ENCODE data around the gene CPXM2.

The CPXM2 gene

GRCh38 chr10:123852411-123852951 is 39.1 kb downstream of the CPXM2 start:
- DNase-seq = no peak

DNA sequence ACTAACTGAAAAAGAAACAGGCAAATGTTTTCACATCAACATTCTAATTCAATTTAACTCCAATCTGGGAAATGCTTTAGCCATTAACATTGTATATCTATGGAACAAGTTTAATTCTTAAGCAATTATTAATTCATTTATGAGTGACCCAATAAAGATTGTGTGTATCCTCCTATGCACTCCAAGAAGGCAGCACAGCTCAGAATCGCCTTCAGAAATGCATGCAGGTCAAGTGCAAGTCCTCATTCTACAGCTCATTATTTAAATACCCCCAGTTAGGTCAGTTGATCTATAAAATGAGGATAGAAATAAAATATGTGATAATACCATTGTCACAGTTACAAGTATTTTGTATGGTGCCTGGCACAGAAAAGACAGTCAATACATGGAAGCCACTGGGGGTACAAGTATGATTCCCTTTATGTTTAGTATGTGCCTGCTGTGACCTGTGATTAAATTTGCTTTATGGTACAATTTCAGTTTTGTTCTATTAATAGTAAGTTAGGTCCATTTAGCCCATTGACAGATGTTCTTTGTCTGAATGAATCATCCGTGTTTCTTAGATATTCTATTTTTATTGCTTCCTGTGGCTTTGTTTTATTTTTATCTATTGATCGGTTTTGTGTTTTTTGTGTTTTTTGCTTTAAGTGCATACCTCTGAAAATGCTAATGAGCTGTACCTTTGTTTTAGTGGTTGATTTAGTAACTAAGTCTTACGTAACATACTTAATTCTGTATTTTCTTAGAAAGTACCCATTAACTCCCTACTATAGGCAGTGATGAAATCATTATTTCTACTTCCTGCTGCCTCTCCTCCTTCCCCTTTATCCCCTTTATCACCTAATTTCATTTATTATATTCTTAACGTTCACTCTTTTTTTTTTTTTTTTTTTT is 42.8 kb downstream of the CPXM2 start:
- no peak for DNase-seq

GRCh38 chr10:123847686-123848432 is 43.7 kb downstream of the CPXM2 start:
- no peak for DNase-seq

- no peak for DNase-seq
Measured at GRCh38 chr10:123843835-123844234, 47.8 kb downstream of the CPXM2 start.

DNA sequence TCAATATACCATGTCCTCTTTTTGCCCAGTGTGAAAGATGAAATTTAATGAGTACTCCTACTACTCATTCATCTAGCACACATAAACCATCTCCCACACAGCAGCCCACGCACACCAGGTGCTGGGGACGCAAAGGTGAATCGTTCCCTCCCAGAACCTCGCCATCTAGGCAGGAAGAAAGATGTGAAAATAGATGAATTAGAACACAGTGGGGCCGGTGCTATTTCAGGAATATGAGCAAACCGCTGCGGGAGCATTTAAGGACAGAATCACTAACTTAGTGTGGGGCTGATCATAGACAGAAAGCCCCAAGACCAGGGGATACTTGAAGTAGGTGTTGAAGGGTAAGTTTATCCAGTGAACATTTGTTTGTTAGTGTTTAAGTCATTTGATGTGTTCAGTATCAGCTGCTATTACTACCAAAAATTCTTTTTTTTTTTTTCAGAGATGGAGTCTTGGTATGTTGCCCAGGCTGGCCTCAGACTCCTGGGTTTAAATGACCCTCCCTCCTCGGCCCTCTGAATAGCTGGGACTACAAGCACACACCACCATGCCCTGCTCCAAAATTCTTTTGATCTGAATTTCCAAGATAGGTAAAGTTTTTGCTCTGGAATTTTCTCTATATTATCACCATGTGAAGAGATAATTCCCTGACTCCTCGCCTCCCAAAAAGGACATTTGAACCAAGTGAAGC is 48.8 kb downstream of the CPXM2 start:
- no peak for DNase-seq

GRCh38 chr10:123841560-123841959 is 50.0 kb downstream of the CPXM2 start:
- no peak for DNase-seq

- no peak for DNase-seq
Measured at GRCh38 chr10:123841115-123841514, 50.5 kb downstream of the CPXM2 start.

DNA sequence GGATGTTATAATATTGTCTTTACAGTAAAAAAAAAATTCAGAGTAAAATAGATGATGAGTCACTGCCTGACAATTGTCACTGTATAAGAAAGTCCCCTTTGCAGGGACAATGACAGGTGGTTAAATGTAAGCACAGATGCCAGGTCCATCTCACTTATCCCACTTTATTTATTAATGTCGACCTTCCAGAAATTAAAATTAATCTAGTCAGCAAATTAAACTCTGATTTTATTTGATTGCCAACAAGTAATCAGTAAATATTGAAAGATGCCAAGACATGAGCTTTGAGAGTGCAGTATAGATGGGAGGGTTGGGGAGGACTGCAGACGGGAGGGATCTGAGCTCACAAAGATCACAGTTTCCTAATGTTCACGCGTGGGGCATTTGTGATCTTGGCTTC is 50.9 kb downstream of the CPXM2 start:
- DNase-seq = no peak

DNA sequence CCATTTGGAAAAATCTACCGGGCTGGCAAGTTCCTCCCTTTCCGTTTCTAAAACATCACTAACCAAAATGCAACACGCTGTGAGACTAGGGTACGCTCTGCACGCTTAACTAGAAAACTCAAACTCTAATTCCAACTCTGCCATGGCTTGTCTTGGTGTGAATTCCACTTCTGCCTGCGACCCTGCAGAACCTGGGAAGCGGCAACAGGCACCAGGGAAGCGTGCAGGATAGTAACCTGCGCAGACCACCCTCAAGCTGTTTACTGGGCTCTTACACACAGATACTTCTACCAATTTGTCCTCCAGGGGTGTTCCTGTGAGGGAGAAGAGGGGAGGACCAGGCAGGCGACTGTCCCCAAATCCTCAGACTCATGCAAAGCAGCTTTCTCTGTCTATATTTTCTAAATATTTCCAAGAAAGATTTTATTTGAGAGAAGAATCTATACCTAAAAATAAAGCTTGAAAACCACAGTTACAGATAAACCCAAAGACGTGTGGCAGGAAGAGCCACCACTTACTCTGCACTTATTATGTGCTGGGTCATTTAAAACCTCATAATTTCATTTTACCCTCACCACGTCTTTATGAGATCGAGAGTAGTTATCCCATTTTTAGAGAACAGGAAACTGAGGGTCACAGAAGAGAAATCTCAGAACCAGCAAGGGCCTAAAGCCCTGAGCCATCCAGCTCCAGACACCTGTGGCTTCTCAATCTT is 52.9 kb downstream of the CPXM2 start:
- DNase-seq = no peak

GRCh38 chr10:123837756-123838155 is 53.9 kb downstream of the CPXM2 start:
- DNase-seq = no peak

DNA sequence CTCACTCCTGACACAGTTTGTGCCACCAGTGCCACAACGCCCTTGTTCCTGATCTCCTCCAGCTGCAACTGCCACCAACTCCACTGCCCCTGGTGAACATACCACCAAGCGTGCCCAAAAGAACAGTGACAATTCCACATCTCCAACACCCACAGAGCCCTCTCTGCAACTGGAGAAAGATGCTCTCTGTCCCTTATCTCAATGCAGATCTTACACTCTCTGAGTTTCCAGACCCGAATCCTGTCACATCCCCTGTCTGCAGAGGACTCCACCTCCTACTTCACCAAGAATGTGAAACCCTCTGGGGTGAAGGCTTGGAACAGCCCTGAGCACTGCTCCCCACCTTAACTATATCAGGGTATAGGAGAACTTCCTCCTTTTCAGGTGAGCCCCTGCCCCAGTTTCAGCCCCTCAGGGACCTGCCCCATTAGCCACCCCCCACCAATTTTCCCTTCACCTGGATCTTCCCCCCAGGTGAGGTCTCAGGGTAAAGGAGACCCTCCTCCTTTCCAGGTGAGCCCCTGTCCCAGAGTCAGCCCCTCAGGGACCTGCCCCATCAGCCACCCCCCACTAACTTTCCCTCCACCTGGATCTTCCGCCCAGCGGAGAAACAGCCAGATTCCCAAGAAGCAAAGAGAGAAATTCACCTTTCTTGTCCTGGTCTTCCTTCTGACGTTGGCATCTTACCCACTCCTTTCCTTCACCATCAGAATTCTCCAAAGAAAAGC is 55.0 kb downstream of the CPXM2 start:
- no peak for DNase-seq

GRCh38 chr10:123835575-123835974 is 56.0 kb downstream of the CPXM2 start:
- no peak for DNase-seq

- no peak for DNase-seq
Measured at GRCh38 chr10:123833170-123833850, 58.3 kb downstream of the CPXM2 start.

DNA sequence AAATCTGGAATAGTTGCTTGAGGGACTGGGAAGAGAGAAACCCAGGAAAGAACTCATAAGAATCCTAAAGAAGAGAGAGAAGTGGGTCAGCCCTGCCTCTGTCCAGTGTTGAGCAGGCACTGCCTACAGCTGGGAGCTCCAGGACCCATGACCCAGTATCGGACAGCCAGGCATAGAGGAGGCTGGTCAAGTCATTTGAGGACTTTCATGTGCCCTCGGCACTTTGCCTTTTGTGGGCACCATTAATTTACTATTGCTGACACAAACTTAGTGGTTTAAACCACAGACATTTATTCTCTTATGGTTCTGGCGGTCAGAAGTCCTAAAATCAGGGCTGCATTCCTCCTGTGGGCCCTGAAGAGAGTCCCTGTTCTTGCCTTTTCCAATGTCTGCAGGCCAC is 60.3 kb downstream of the CPXM2 start:
- no peak for DNase-seq

DNA sequence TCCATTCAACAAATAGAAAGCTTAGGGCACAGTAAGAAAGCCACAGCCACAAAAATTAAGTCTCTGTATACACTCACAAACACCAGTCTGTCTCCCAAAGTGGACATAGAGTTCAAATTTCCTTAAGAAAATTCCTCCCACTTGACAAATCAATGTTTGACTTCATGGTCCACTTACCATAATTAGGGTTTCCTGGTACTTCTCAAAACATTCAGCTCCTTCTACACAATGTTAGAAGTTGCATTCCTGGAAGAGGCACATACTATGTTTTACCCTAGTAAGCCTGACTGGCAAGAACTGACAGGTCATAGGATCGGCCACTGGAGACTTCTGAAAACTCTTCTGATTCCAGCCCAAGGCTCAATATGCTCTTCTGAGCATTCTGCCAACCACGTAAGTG is 70.5 kb downstream of the CPXM2 start:
- no peak for DNase-seq

DNA sequence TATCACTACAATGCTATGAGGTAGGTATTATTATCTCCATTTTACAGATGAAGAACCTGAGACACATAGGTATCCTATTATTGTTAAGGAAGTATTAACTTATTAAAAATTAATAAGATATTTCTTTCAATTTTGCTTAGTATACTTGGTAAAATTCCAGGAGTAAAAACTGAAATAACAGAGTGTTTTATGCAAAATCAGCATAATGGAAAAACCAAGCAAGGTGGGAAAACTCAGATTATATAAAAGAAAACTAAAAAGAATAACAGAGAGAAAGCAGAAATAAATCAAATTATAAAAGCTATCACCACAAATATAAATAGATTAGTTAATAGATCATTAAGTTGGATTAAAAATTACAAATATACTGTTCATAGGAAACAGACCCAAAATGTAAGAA is 82.0 kb downstream of the CPXM2 start:
- no peak for DNase-seq

DNA sequence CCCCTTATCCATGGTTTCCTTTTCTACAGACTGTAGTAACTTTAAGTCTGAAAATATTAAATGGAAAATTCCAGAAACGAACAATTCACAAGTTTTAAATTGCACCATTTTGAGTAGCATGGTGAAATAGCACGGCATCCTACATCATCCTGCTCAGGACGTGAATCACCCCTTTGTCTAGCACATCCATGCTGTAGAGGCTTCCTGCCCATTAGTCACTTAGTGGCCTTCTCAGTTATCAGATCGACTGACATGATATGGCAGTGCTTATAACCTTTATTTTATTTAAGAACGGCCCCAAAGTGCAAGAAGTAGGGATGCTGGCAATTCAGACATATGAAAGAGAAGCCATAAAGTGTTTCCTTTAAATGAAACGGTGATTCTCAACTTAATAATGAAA is 82.7 kb downstream of the CPXM2 start:
- DNase-seq = no peak

GRCh38 chr10:123808286-123808685 is 83.3 kb downstream of the CPXM2 start:
- DNase-seq = no peak

DNA sequence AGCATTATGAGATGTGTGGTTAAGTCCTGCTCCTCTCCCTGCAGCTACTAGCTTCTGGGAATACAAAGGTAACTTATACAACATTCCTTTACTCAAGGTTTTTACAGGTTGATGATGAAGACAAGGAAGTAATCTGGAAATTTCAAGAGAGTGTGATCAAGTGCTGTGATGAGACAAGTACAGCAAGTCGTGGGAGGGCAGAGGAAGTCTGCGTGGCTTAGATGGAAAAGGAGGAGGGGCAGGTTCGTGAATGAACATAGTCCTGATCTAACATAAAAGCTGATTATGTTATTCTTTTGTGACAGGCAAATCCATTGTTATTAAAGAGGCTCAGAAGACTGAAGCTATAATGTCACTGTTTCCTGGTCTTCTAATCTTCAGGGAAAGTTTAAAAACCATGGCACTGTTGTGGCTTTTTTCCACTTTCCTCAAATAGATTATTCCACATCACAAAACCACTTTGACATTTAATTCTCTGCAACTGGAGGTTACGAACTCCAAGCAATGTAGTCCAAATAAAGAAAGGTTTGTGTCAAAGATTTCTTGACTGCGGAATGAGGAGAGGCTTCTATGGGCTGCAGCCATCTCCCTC is 84.1 kb downstream of the CPXM2 start:
- DNase-seq = no peak

Measured in anterior cingulate cortex (tissue), 58 donors.